ENCODE results near the gene PTGIR.
"Not testable (repeated sequence)": the region's sequence is repeated elsewhere in the genome, so short reads cannot be mapped to it uniquely, and the experiment has no call there.

DNA sequence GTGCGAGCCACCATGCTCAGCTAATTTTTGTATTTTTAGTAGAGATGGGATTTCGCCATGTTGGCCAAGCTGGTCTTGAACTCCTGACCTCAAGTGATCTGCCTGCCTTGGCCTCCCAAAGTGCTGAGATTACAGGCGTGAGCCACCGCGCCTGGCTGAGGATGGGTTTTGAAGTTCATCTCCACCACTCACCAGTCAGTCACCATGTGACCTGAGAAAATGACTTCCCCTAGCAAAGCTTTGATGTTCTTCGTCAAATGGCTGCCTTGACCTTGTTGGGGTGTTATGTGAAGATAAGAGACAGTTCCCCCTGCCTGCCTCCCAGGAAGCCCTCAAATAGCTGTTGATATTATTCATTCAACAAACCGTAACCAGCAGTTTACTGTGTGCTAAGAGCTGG lies 4.1 kb upstream of the PTGIR start:
- TF ChIP-seq, protein P1, sequence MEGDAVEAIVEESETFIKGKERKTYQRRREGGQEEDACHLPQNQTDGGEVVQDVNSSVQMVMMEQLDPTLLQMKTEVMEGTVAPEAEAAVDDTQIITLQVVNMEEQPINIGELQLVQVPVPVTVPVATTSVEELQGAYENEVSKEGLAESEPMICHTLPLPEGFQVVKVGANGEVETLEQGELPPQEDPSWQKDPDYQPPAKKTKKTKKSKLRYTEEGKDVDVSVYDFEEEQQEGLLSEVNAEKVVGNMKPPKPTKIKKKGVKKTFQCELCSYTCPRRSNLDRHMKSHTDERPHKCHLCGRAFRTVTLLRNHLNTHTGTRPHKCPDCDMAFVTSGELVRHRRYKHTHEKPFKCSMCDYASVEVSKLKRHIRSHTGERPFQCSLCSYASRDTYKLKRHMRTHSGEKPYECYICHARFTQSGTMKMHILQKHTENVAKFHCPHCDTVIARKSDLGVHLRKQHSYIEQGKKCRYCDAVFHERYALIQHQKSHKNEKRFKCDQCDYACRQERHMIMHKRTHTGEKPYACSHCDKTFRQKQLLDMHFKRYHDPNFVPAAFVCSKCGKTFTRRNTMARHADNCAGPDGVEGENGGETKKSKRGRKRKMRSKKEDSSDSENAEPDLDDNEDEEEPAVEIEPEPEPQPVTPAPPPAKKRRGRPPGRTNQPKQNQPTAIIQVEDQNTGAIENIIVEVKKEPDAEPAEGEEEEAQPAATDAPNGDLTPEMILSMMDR (IDR thresholded peaks at IDR 0.05 in 2 of 3, conservative IDR thresholded peaks at IDR 0.05 in 1 of 3; ENCODE audit: control insufficient read depth in 2 of 3, extremely low read depth in 1 of 3, insufficient read depth in 1 of 3, low read depth in 3 of 3, low read length in 3 of 3): not testable (repeated sequence)
- not testable (repeated sequence) for TF ChIP-seq POLR2A (IDR thresholded peaks at IDR 0.05; ENCODE audit: low read depth, low read length); TBL1XR1 (IDR thresholded peaks at IDR 0.05; ENCODE audit: low read depth, low read length); ZSCAN29 (IDR thresholded peaks at IDR 0.05); TARDBP (IDR thresholded peaks at IDR 0.05; ENCODE audit: borderline replicate concordance); SUZ12 (IDR thresholded peaks at IDR 0.05; ENCODE audit: unreplicated experiment); TAF1 (IDR thresholded peaks at IDR 0.05; ENCODE audit: borderline replicate concordance, low read depth, low read length); MTA2 (IDR thresholded peaks at IDR 0.05; ENCODE audit: low read depth); SRF (IDR thresholded peaks at IDR 0.05; ENCODE audit: low read depth in 2 of 2, low read length in 2 of 2)

Data from GM12878 (cell line).